DND-41 (cell line): ENCODE results near the gene ELL2.

Experiments used
- ATAC-seq: fragments of 200-7000 bp; cut with Tn5 transposase; 3 replicates; pipeline ENCODE4 v1.9.1; 2021; ENCODE audit warnings: low read depth; ENCODE audit not compliant: insufficient read depth
- DNase-seq: peaks from one replicate; pipeline ENCODE4 v3.0.0-alpha.2; 2020
- H2AFZ ChIP-seq: 2 replicates; pipeline ENCODE4 v1.6.0; 2012; ENCODE audit warnings: low read depth, low read length
- H3K27ac ChIP-seq: 2 replicates; pipeline ENCODE4 v1.5.1; 2012; ENCODE audit warnings: low read length, inconsistent platforms
- H3K27me3 ChIP-seq: fragments of 200-600 bp; sonication (generic); 2 replicates; pipeline ENCODE4 v1.6.0; 2012; ENCODE audit warnings: low read length, mild to moderate bottlenecking, inconsistent platforms; ENCODE audit not compliant: insufficient read depth, poor library complexity
- H3K36me3 ChIP-seq: 2 replicates; pipeline ENCODE4 v1.5.1; 2012; ENCODE audit warnings: low read length, inconsistent platforms; ENCODE audit not compliant: insufficient read depth
- H3K4me1 ChIP-seq: 2 replicates; pipeline ENCODE4 v1.5.1; 2012; ENCODE audit warnings: mild to moderate bottlenecking, low read length; ENCODE audit not compliant: insufficient read depth
- H3K4me2 ChIP-seq: 2 replicates; pipeline ENCODE4 v1.6.0; 2012; ENCODE audit warnings: mild to moderate bottlenecking, moderate library complexity, low read length, inconsistent platforms; ENCODE audit not compliant: insufficient read depth
- H3K4me3 ChIP-seq, 2 experiments: fragments of 200-600 bp in 1 of 2; shearing (Covaris generic) in 1 of 2; 2 replicates each; pipeline ENCODE4 v1.5.1; 2012 to 2016; ENCODE audit warnings: inconsistent platforms in 2 of 2, low read length in 2 of 2, mild to moderate bottlenecking in 2 of 2, low read depth in 1 of 2, moderate library complexity in 1 of 2
- H3K79me2 ChIP-seq: 2 replicates; pipeline ENCODE4 v1.6.0; 2012; ENCODE audit warnings: low read length, inconsistent platforms; ENCODE audit not compliant: insufficient read depth
- H3K9ac ChIP-seq: 2 replicates; pipeline ENCODE4 v1.6.0; 2012; ENCODE audit warnings: low read depth, mild to moderate bottlenecking, inconsistent platforms, low read length, moderate library complexity
- H3K9me3 ChIP-seq: 2 replicates; pipeline ENCODE4 v1.5.1; 2012; ENCODE audit warnings: low read length, moderate library complexity, mild to moderate bottlenecking, inconsistent platforms; ENCODE audit not compliant: insufficient read depth, severe bottlenecking
- H4K20me1 ChIP-seq: 2 replicates; pipeline ENCODE4 v1.6.0; 2012; ENCODE audit warnings: low read length; ENCODE audit not compliant: insufficient read depth
- EZH2 ChIP-seq: IDR thresholded peaks from 3 replicates; pipeline ENCODE4 v1.6.1; 2012; ENCODE audit warnings: borderline replicate concordance, low read depth, mild to moderate bottlenecking, moderate library complexity, low read length, inconsistent platforms; ENCODE audit not compliant: severe bottlenecking
- TF ChIP-seq, protein P1 (sequence below): IDR thresholded peaks from 2 replicates; pipeline ENCODE4 v1.5.1; 2012; ENCODE audit warnings: borderline replicate concordance, low read length, moderate library complexity, mild to moderate bottlenecking; ENCODE audit not compliant: poor library complexity, severe bottlenecking; ENCODE audit errors: extremely low read depth

The ELL2 gene

GRCh38 chr5:96001262-96001661 is 39.6 kb upstream of the ELL2 start:
- H3K9me3 ChIP-seq: no peaks in the 10 kb centered on the region
- no peak overlapping the region for H3K27ac ChIP-seq
- ATAC-seq: no peak

GRCh38 chr5:96000308-96000707 is 38.7 kb upstream of the ELL2 start:
- DNase-seq: no peak
- TF ChIP-seq, protein P1, sequence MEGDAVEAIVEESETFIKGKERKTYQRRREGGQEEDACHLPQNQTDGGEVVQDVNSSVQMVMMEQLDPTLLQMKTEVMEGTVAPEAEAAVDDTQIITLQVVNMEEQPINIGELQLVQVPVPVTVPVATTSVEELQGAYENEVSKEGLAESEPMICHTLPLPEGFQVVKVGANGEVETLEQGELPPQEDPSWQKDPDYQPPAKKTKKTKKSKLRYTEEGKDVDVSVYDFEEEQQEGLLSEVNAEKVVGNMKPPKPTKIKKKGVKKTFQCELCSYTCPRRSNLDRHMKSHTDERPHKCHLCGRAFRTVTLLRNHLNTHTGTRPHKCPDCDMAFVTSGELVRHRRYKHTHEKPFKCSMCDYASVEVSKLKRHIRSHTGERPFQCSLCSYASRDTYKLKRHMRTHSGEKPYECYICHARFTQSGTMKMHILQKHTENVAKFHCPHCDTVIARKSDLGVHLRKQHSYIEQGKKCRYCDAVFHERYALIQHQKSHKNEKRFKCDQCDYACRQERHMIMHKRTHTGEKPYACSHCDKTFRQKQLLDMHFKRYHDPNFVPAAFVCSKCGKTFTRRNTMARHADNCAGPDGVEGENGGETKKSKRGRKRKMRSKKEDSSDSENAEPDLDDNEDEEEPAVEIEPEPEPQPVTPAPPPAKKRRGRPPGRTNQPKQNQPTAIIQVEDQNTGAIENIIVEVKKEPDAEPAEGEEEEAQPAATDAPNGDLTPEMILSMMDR: no peak
- no peak for TF ChIP-seq EZH2
- no peaks in the 10 kb centered on the region for H3K79me2 ChIP-seq
- no peaks in the 10 kb centered on the region for H3K36me3 ChIP-seq
- 0 out of 3 replicates have a peak, but pooled peaks have one; percentile 29 for ATAC-seq
- no peaks in the 10 kb centered on the region for H3K4me1 ChIP-seq
- H3K27ac ChIP-seq: no peak overlapping the region
- H4K20me1 ChIP-seq: no peaks in the 10 kb centered on the region
- no peak overlapping the region for H2AFZ ChIP-seq
- H3K27me3 ChIP-seq: no peaks in the 10 kb centered on the region
- H3K9ac ChIP-seq: no peak overlapping the region
- no peak overlapping the region for H3K4me3 ChIP-seq
- H3K4me2 ChIP-seq: no peak overlapping the region
- H3K9me3 ChIP-seq: no peaks in the 10 kb centered on the region

More at GRCh38 chr5:96001262-96001661, 39.6 kb upstream of the ELL2 start:
- Histone ChIP-seq H4K20me1 (no peaks in the 10 kb centered on the region), H3K4me2 (no peak overlapping the region), H3K9ac (no peak overlapping the region), H3K79me2 (no peaks in the 10 kb centered on the region), H3K4me3 (no peak overlapping the region), H2AFZ (no peak overlapping the region), H3K27me3 (no peaks in the 10 kb centered on the region), H3K4me1 (no peaks in the 10 kb centered on the region), H3K36me3 (no peaks in the 10 kb centered on the region)
- no peak for DNase-seq
- TF ChIP-seq, protein P1: no peak
- no peak for TF ChIP-seq EZH2

- peak overlapping the region; percentile 3; the same call in 1 of the 2 replicates for H2AFZ ChIP-seq
Observed at GRCh38 chr5:95996904-95997723, 35.5 kb upstream of the ELL2 start.

More at GRCh38 chr5:95996904-95997723, 35.5 kb upstream of the ELL2 start:
- H3K4me2 ChIP-seq: no peak overlapping the region
- H3K27me3 ChIP-seq: no peaks in the 10 kb centered on the region
- ATAC-seq (no peak), DNase-seq (no peak)
- H3K4me3 ChIP-seq: no peak overlapping the region
- H3K4me1 ChIP-seq: no peaks in the 10 kb centered on the region
- no peak for TF ChIP-seq EZH2
- TF ChIP-seq, protein P1: no peak
- H3K27ac ChIP-seq: no peak overlapping the region
- no peaks in the 10 kb centered on the region for H4K20me1 ChIP-seq
- no peaks in the 10 kb centered on the region for H3K36me3 ChIP-seq
- no peaks in the 10 kb centered on the region for H3K9me3 ChIP-seq
- no peak overlapping the region for H3K9ac ChIP-seq
- no peaks in the 10 kb centered on the region for H3K79me2 ChIP-seq
